ENCODE results near the gene RAPGEF4.
A peak's percentile ranks its signal among the peaks of the same experiment; 100 is the strongest.

Gene RAPGEF4

DNA sequence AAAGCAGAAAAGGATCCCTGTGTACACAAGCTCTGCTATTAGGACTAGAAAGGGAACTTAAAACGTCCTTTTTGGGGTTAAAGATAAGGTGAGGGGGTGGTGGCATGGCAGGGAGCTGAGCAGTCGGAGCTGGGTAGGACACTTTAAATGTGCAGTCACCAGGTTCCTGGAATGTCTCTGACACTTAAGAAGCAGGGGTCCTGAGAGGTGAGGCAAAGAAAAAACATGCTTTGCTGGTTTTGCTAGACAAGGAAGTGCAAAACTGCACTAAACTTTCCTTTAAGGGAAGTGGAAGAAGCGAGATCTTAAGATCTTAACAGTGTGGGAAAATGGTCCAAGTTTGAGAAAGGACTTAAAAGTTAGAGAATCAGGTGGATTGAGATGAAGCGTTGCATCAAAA is 240.5 kb downstream of the RAPGEF4 start:
- Mint-ChIP-seq H3K27ac (no peak overlapping the region), H3K27me3 (peaks cover 14% of the 10 kb centered on the region), H3K9me3 (no peaks in the 10 kb centered on the region), H3K4me3 (peak overlapping the region in 1 of 2 donors; percentile 1), H3K4me1 (peaks cover 64% of the 10 kb centered on the region)
- DNase-seq (no peak), ATAC-seq (no peak)

DNA sequence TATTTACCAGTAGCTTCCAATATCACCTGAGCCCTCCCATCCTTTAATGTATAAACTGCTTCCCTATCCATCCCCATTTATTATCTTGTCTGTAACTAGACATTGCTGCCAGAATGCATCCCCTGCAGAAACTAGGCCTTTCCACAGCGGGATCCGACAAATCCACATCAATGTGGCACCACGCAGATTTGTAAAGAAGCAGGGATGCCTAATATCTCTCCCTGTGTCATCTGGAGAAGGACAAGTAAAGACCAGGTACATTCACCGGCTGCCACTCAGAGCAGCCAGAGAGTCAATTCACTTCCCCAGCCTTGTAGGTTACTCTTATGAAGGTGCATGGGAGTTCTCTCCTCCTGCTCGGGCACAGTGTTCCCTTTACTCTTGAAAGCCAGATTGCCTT is 241.2 kb downstream of the RAPGEF4 start:
- Mint-ChIP-seq H3K27ac (peak overlapping the region in 1 of 2 donors; percentile 12), H3K4me1 (peaks cover 57% of the 10 kb centered on the region), H3K9me3 (no peaks in the 10 kb centered on the region), H3K27me3 (peaks cover 14% of the 10 kb centered on the region), H3K4me3 (no peak overlapping the region)
- ATAC-seq (no peak), DNase-seq (no peak)

DNA sequence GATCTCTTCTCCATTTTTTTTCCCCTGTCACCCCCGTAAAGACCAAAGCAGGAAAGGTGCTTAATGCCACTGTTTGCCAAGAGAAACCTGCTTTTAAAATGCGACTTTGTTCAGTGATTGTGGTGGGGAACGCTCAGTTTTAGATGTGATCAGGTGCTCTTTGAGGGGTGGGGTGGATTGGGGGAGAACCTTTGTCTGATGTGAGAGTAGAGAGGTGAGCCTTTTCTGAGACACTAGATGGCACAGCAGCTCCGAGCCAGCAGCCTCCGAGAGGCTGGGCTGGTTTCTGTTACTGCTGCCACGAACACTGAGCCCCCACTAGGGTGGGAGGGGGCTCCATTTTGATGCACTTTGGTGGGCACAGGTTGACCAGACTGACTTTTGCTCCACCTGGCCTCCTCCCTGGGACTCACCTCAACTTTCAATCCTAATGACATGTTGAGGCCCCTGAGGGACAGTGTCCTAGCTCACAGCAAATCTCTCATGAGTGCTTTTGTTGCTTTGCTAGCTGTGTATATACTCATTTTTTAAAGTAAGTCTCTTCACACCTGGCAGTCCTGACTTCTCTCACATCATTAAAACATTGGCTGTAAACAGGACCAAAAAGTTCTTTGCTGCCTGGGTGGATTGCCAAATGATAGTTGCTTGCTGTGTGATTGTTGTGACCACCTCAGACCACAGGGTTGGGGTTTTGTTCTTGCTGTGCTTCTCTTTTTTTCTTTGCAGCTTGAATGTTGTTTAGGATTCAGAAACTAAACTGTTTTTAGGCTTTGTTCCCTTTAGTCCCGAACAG is 241.8 kb downstream of the RAPGEF4 start:
- H3K9me3 Mint-ChIP-seq: no peaks in the 10 kb centered on the region
- H3K4me3 Mint-ChIP-seq: peak overlapping the region in 1 of 2 donors; percentile 69
- H3K27me3 Mint-ChIP-seq: peaks cover 14% of the 10 kb centered on the region
- peaks cover 51% of the 10 kb centered on the region for H3K4me1 Mint-ChIP-seq
- DNase-seq (peak in 1 of 2 donors; percentile 37), ATAC-seq (peak; percentile 68)
- H3K27ac Mint-ChIP-seq: peak overlapping the region in 1 of 2 donors; percentile 89

DNA sequence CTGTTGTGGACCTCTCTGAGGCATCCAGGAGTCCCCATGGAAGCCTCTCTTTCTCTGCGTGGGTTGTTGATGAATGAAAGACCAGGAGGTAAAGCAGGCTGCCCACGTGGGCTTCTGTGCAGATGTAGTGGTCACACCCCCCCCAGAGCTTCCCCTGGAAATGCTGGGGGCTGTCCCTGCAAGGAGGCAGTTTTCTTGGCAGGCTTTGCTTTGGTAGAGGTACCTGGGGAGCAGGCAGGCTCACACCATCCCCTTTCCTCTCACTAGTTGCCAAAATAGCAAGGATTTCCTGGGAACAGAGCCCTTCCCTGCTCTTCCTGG is 242.4 kb downstream of the RAPGEF4 start:
- peak in 1 of 2 donors; percentile 38 for DNase-seq
- Mint-ChIP-seq H3K4me1 (peaks cover 51% of the 10 kb centered on the region), H3K27me3 (peaks cover 14% of the 10 kb centered on the region), H3K9me3 (no peaks in the 10 kb centered on the region), H3K4me3 (peak overlapping the region in 1 of 2 donors; percentile 69), H3K27ac (peak overlapping the region in 1 of 2 donors; percentile 89)
- ATAC-seq: peak; percentile 58

DNA sequence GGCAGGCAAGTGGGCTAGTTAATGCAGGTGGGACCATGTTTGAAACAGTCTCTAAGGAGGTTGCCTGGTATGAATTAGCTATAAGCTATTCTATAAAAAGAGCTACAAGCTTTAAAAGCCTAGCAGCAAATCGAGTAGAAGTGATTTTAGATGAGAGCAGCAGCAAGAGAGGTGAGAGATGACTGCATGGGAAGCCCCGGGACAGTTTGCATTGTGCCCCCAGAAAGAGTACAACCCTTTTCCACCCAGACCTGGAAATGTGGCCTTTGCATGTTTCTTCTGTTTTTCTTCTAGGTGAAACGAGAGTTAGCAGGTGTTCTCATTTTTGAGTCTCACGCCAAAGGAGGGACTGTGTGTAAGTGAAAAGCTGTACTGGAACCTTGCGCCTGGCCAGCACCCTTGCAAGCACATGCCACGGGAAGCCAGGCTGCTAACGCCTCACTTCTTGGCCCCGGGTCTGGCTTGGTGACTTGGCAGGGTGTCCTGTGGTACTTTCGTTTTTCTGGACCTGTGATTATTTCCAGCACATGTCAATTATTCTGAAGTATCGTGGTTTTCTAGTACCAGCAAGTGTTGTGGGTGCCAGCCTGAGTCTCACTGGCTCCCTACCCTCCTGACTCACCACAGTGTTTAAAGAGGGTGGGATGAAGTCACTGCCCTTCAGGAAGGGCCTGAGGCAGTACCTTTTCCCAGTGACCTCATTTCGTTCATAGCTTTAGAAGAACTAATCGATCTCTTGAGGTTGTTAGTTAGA is 249.7 kb downstream of the RAPGEF4 start:
- H3K4me3 Mint-ChIP-seq: peak overlapping the region in 1 of 2 donors; percentile 52
- peaks cover 21% of the 10 kb centered on the region for H3K4me1 Mint-ChIP-seq
- ATAC-seq (peak; percentile 75), DNase-seq (no peak)
- H3K27me3 Mint-ChIP-seq: peaks cover 7% of the 10 kb centered on the region
- H3K9me3 Mint-ChIP-seq: no peaks in the 10 kb centered on the region
- H3K27ac Mint-ChIP-seq: peak overlapping the region; percentile 74 to 86

DNA sequence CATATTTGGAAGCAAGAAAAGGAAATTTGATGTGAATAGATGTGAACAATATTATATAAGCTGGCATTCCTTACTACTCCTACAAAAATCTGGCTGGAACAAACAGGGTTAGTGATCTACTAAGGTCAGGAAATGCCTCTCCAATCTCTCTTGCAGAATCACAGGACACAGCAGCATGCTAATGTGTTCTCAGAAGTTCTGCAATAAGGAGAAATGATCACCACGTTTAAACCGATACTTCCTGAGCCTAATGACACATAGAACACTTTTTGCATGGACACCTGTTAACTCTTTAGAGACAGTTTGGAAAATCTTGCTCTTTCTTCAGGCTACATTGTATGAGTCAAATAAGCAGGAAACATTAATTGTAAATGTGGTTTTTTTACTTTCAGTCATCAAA is 250.4 kb downstream of the RAPGEF4 start:
- Mint-ChIP-seq H3K4me3 (peak overlapping the region; percentile 20 to 52), H3K9me3 (no peaks in the 10 kb centered on the region), H3K27me3 (peaks cover 7% of the 10 kb centered on the region), H3K4me1 (peaks cover 20% of the 10 kb centered on the region), H3K27ac (peak overlapping the region; percentile 74 to 86)
- ATAC-seq: peak; percentile 70
- no peak for DNase-seq

DNA sequence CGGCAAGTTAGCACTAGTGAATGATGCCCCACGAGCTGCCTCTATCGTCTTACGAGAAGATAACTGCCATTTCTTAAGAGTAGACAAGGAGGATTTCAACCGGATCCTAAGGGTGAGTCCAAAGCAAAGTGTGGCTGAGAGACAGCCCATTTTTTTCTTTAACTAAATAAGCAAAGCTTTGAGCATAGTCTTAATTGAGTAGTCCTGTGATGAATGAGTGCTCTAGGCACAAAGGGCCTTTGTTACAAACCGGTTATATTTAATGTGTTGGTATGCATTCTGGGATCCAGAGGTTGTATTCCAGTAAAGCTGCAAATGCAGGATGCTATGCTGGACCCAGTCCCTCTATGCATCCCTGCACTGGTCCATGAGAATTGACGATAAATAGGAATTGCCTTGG is 253.1 kb downstream of the RAPGEF4 start:
- no peak overlapping the region for H3K4me3 Mint-ChIP-seq
- no peak overlapping the region for H3K27ac Mint-ChIP-seq
- peaks cover under 1% of the 10 kb centered on the region for H3K27me3 Mint-ChIP-seq
- H3K9me3 Mint-ChIP-seq: no peaks in the 10 kb centered on the region
- peaks cover 20% of the 10 kb centered on the region for H3K4me1 Mint-ChIP-seq
- ATAC-seq (no peak), DNase-seq (no peak)

DNA sequence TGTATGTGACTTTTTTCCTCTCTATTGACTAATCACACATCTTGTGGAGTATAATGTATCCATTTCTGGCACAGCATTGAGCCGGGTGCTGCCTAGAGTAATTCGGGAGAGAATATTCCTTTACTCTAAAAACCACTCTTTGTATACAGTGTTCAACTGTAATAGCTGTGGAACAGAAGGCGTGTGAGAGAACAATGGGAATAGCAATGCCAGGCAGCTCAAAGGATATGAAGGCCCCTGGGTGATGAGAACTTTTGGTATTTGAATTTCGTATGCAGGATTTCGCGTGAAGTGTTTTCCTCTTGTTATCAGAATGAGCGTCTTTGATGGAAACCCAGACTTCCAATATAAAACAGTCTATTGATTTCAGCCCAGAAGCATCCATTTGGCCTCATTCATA is 255.4 kb downstream of the RAPGEF4 start:
- H3K4me3 Mint-ChIP-seq: no peak overlapping the region
- peaks cover 10% of the 10 kb centered on the region for H3K27me3 Mint-ChIP-seq
- no peak for DNase-seq
- H3K27ac Mint-ChIP-seq: no peak overlapping the region
- H3K4me1 Mint-ChIP-seq: peaks cover 6% of the 10 kb centered on the region
- H3K9me3 Mint-ChIP-seq: no peaks in the 10 kb centered on the region
- no peak for ATAC-seq

DNA sequence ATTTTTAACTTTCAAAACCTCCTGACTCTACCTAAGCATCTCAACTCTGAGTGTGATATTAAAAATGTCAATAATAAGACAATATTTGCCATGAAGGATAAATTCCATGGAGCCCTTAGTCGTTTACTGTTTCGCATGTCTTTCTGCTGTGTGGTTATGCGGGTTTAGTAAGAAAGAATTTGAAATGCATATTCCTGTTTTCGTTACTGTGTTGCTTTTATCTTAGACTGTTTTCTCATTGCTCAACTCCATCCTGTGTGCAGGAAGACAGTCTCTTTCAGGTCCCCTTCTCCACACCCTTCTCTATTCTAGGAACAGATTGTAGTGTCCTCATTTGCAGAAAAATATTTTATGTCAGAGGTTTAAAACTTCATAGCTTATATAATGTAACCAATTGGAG is 257.5 kb downstream of the RAPGEF4 start:
- ATAC-seq (no peak), DNase-seq (no peak)
- Mint-ChIP-seq H3K4me1 (peaks cover 5% of the 10 kb centered on the region), H3K27ac (no peak overlapping the region), H3K9me3 (no peaks in the 10 kb centered on the region), H3K4me3 (no peak overlapping the region), H3K27me3 (peaks cover 12% of the 10 kb centered on the region)

DNA sequence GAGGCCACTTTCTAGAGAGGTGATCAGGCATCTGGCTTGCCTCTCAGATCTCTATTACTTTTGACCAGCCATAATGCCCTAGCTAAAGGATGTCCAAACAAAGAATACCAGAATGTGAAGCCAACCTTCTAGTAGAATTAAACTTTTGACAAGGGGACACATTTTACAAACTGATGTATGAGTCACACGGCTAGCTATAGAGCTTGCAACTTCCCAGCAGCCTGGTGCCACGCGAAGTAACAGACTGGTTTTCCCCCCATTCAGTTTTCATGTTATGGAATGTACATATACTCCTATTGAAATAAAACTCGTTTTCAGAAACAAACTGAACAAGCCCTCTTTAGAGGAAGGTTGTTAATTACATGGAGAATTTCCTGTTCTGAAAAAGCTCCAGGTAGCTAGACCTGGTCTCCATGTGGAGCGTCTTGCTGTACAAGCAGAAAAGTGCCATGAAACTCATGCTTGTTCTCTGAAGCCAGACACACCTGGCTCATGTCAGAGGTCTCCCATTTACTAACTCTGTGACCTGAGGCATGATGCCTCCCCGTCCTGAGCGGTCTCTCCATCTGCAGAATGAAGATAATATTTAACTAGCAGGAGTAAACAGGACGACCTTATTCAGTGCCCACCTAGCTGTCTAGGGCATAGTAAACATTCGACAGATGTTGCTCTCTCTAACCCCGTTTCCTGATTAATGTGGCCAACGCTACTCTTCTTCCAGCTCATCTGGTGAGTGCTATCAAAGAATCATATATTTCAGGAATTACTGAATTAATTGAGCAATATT is 258.5 kb downstream of the RAPGEF4 start:
- Mint-ChIP-seq H3K9me3 (no peaks in the 10 kb centered on the region), H3K4me1 (peaks cover 5% of the 10 kb centered on the region), H3K27ac (peak overlapping the region in 1 of 2 donors; percentile 31), H3K27me3 (peaks cover 12% of the 10 kb centered on the region), H3K4me3 (no peak overlapping the region)
- no peak for DNase-seq
- ATAC-seq: no peak

DNA sequence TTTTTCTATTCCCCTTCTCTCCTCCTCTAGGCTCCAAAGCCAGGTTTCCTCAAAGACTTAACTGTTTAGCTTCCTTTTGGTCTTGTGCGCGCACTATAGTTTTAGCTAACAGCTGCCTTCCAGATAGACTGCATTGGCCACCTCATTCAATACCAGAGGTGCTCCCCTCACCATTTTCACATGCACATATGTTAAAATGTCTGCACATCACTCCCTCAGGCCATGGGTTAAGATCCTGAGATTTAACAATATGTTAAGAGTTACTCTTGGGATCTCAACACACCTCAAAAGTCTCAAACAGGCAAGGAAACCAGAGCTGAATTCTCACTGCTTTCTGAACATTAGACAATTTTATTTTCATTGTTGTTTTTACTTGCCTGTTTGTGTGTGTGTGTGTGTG is 259.2 kb downstream of the RAPGEF4 start:
- H3K4me1 Mint-ChIP-seq: peaks cover 5% of the 10 kb centered on the region
- no peaks in the 10 kb centered on the region for H3K9me3 Mint-ChIP-seq
- DNase-seq (no peak), ATAC-seq (no peak)
- H3K27ac Mint-ChIP-seq: peak overlapping the region in 1 of 2 donors; percentile 49
- H3K4me3 Mint-ChIP-seq: no peak overlapping the region
- H3K27me3 Mint-ChIP-seq: peaks cover 12% of the 10 kb centered on the region

DNA sequence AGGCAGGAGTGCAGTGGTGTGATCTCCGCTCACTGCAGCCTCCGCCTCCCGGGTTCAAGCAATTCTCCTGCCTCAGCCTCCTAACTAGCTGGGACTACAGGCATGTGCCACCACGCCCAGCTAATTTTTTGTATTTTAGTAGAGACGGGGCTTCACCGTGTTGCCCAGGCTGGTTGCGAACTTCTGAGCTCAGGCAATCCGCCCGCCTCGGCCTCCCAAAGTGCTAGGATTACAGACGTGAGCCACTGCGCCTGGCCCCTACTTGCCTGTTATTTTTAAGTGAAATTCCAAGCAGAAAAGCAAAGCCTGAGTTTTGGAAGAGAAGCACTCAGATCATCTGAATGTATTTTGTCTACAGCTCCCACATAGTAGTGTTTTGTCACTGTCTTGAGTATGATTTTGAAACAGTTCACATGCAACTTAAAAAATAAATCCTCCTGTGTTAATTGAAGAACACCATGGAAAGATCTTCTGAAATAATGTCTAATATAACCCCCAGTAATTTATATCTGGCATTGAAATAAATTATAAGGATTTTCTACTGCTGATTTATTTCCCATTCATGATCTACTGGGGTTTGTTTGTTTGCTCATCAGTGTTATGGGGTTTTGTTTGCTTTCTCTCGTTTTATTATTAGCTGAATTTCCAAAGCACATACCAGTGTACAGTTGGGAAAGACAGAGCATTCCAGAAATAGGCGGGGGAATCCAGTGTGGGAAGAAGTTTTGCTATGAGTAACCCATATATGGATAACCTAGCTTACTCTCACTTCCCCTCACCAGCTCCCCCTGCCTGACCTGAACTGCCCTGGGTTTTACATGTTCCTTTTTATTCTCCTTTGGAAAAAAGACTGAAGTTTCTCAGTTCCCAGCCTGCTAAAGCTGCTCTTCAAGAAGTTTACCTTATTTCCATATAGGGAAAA is 259.9 kb downstream of the RAPGEF4 start:
- H3K4me1 Mint-ChIP-seq: peaks cover 5% of the 10 kb centered on the region
- peaks cover 12% of the 10 kb centered on the region for H3K27me3 Mint-ChIP-seq
- no peak overlapping the region for H3K4me3 Mint-ChIP-seq
- DNase-seq (no peak), ATAC-seq (no peak)
- H3K27ac Mint-ChIP-seq: peak overlapping the region in 1 of 2 donors; percentile 61
- H3K9me3 Mint-ChIP-seq: no peaks in the 10 kb centered on the region

DNA sequence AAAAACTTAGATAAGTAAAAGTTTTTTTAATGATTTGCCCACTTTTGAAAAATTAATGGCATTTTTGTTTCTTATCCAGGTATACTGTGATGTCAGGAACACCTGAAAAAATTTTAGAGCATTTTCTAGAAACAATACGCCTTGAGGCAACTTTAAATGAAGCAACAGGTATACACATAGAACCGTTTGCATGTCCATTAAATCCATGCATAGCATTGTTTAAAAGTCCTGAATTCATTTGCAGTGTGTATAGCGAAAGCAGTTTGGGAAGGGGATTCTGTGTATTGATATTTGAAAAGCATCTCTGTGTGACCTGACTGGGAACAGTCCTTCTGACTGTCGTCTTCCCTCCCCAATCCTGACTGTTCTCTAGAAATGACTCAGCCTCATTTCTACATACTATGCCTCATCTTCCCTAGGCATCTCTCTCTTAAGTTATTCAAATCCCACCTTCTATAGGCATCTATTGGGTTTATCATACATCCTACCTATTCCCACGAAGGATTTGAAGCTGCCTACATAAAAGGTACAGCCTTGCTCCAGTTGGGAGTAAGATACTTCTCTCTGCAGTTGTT is 260.8 kb downstream of the RAPGEF4 start:
- no peaks in the 10 kb centered on the region for H3K9me3 Mint-ChIP-seq
- H3K27me3 Mint-ChIP-seq: peaks cover 12% of the 10 kb centered on the region
- peaks cover 5% of the 10 kb centered on the region for H3K4me1 Mint-ChIP-seq
- DNase-seq (no peak), ATAC-seq (no peak)
- no peak overlapping the region for H3K4me3 Mint-ChIP-seq
- H3K27ac Mint-ChIP-seq: no peak overlapping the region

DNA sequence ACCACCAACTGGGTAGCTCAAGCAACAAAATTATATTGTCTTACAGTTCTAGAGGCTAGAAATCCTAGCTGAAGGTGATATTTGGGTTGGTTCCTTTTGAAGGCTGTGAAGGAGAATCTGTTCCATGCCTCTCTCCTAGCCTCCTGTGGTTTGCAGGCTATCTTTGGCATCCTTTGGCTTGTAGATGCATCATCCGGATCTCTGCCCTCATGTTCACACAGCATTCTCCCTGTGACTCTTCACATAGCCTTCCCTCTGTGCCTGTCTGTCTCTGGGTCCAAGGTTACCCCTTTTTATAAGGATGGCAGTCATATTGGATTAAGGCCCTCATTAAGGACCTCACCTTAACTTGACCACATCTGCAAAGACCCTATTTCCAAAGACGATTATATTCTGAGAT is 261.4 kb downstream of the RAPGEF4 start:
- H3K9me3 Mint-ChIP-seq: no peaks in the 10 kb centered on the region
- H3K27me3 Mint-ChIP-seq: peaks cover 12% of the 10 kb centered on the region
- no peak for DNase-seq
- peaks cover 5% of the 10 kb centered on the region for H3K4me1 Mint-ChIP-seq
- ATAC-seq: no peak
- no peak overlapping the region for H3K4me3 Mint-ChIP-seq
- no peak overlapping the region for H3K27ac Mint-ChIP-seq

Measured in stimulated activated naive CD8-positive, alpha-beta T cell treated with anti-CD3 and anti-CD28 coated beads, Interleukin-15, amount 100 ng/mL, for 72 hours (primary cell).